GM21367 (cell line): ENCODE measurements around the gene PITPNC1.
"Not testable (repeated sequence)": the region's sequence is repeated elsewhere in the genome, so short reads cannot be mapped to it uniquely, and the experiment has no call there.

ENCODE experiments used
- ATAC-seq: cut with Tn5 transposase; IDR thresholded peaks from one replicate; pipeline ENCODE4 v1.9.1; 2021; ENCODE audit not compliant: unreplicated experiment

Gene PITPNC1

DNA sequence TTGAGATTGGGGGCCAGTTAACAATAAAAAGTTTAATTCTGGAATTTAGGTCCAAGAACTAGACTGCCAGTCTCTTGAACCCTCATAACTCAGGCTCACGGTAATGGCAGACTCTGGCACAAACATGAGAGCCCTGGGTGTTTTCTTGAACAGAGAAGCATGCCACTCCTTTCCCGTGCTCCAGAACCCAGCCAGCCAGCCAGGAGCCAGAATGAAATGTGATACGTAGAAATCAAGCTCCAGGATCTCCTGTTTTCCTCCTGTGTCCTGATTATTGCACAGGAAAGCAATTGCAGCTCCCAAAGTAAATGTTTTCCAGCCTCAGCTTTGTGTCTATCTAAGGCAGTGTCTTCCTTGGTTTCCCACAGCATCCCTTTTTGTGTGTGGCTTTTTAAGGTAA, 294.4 kb downstream of the PITPNC1 start:
- no peak for ATAC-seq

DNA sequence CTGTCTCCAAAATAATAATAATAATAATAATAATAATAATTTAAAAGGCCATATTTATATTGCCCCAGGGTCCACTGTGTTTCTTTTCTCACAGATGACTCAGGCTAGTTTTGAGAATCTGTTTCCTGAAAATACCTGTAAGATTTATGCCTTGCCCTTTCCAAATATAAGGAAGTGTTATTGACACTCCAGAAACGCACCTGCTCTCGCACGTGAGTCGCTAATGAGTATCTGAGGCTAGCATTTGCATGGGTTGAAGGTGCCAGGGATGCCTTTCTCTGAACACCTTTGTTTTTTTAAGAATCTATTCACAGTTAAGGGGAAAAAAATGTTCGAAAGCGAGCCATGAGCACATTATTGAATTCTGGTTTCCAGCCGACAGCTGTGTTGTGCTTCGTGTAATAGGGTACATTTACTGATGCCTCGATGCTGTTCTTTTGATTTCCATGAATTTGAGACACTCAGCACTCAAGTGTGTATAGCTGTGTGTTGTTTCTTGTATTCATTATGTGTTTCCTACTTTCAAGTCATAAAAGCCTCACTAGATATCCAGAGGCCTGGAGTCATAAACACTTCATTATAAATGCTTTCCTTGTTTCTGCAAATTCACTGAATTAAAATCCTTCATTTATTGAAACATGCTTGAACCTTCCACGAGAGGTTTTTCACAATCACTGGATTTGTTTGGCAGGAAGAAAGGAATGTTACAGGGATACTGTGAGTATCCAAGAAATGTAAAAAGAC, 295.7 kb downstream of the PITPNC1 start:
- ATAC-seq: no peak

DNA sequence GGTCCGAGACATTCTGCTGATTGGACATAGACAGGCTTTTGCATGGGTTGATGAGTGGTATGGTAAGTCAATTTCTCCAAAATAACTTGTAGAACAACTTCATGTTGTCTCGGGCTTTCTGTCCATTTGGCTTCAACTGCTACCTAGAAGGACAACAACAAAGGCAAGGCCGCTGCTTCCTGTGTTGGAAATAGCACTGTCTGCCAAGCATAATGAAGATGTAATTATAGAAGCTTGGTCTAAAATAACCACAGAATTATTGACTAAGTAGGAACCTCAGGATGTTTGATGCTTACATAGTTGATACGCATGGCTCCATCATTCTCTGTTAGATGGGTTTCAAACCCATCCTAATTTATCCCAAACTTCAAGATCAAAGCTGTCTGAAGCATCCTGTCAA, 298.4 kb downstream of the PITPNC1 start:
- no peak for ATAC-seq

DNA sequence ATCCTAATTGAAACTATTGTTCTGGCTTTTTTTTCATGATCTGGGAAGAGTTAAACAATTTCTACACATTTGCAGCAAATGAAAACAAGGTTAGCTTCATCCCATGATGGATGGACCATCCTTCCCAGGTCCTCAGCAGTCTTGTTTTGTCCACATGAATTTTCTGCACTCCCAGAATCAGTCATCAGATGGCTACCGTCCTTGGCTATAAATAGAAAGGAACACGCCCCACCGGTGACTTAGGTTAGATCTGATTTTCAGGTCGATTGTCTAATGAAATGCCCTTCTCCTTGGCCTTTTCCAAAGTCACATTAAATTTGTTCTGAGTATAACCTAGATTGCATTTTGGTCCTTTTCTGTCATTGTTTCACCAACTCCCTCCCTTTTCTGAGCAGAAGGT, 299.2 kb downstream of the PITPNC1 start:
- ATAC-seq: no peak

GRCh38 chr17:67678414-67678813, 301.3 kb downstream of the PITPNC1 start:
- ATAC-seq: no peak

- peak; percentile 40 for ATAC-seq
These were observed 302.1 kb downstream of the PITPNC1 start for GRCh38 chr17:67679225-67679624.

DNA sequence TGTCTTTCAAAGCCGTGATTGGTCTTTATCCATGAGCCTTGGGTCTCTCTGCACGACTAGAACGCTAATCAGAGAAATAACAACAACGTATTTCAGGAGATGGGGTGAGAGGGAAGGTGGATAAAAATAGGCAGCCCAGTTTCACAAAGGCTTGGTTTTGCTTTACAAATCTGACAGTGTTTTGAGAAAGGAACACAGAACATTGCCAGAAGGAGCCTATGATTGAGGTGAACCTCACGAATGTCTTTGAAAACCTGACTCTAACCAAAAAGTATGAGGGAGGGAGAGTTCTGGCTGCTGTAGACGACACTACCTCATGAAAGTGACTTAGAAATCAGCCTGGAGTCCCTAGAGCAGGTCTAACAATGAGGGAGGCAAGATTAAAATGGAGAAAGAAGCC, 302.6 kb downstream of the PITPNC1 start:
- peak; percentile 25 for ATAC-seq

DNA sequence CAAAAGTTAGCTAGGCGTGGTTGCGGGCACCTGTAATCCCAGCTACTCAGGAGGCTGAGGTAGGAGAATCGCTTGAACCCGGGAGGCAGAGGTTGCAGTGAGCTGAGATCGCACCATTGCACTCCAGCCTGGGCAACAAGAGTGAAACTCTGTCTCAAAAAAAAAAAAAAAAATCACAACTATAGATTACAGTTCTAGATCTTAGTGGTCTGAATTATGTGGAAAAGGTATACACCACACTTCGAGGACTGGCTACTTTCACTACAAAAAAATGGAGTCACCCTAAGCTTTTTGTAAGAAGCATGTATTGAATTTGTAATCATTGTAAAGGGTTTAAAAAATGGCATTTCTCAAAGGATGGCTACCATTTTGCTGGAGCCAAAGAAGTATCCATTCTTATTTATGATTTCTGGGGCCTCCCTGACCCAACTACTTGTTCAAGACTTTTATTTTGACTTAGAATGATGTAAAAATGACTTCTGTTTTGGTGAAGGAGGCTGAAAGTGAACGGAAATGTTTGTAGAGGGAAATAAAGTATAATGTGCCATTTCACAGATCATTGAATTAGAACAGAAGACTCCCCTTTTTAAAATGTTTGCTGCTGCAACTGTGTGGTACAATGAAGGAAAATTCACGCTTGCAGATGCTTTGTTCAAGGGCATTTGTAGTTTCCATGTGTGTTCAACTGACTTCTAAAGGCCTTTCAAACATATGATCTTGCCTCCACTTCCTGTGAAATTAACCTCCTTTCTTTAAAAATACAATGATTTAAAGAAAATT, 303.6 kb downstream of the PITPNC1 start:
- ATAC-seq: no peak

GRCh38 chr17:67682196-67682595, 305.1 kb downstream of the PITPNC1 start:
- ATAC-seq: no peak

- no peak for ATAC-seq
These were observed 308.3 kb downstream of the PITPNC1 start for GRCh38 chr17:67685351-67685750.

DNA sequence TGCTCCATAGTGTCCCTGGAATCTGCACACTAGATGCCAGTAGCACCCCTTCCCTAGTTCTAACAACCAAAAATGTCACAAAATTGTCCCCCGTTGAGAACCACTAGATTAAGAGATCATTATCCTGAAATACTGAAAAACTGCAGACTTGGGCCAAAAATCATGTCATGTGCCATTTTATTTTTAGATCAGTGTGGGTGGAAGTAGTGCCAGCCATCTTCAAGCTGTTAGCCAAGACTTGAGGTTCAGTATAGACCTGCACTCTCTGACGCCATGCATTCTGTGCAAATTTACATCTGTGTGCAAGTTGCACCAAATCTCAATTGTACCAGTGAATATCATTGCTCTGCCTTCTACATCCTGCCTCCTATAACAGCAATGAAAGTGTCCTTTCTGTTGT, 309.2 kb downstream of the PITPNC1 start:
- ATAC-seq: no peak

GRCh38 chr17:67687511-67687910, 310.4 kb downstream of the PITPNC1 start:
- no peak for ATAC-seq

DNA sequence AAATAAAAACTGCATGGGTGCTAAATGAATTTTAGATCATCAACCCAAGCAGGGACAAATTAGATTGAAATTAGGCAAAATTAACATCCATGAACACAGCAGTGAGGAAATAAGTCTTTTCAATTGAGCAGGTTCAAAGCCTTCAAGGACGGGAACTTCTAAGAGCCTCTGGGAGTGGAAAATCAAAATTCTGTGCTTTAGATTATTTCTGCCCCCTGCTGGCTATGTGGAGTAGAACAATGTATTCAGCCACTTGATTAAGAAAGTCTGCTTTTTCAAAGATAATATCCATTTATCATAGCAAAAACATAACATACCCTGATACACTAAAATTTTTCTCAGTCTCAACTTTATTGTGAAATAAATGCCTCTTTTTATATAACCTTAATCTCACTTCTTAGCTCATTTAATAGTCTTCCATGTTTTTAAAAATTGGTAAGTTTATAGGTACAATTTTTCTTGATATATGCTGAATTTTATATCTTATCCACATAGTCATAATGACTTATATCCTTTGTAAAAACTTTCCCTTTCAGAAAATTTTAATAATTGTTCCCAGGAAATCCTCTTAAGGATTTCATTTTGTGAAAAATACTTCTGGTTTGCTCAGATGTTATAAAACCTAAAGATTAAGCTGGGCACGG, 312.6 kb downstream of the PITPNC1 start:
- ATAC-seq: no peak

DNA sequence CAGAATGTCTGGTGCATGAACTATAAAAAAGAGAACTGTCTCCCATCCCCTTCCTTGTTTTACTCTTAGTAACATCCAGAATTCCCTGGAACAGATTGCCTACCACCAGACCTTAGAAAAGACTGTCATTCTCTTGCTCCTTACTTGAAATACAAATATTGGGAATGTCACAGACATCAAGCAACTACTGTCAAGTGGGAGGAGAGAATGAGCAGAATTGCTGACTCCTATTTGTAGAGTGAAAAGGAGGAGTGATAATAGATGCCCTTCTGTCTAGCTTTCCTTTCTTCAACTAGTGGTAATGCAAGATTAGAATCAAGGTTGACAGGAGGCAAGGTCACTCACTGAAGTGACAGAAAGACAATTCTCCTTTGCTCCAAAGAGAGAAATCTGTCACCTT, 316.7 kb downstream of the PITPNC1 start:
- ATAC-seq: no peak

- ATAC-seq: no peak
These were observed 319.3 kb downstream of the PITPNC1 start for GRCh38 chr17:67696347-67696746.

DNA sequence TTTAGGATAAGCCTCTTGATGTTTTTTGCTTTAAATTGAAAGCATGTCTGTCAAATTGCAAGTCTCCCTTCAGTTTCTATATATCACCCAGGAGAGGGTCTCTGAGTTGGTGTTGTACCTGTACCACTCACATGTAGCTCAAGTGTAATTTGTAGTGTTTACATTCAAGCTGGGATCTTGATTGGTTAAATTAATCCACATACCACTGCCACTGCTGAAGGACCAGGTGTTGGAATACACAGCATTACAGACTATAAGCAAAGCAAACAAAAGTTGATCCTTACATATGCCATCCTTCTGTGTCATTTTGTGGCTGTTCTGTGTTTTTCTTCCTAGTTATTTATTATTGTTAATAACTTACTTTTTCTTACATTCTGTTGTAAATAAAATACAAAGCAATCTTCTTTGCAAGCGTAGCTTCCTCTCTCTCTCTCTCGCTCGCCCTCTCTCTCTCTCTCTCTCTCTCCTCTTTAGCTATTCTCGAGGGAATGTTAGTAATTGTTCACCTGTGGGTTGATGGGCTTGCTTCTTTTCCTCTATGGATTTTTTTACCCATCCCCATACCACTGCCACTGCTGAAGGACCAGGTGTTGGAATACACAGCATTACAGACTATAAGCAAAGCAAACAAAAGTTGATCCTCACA, 319.9 kb downstream of the PITPNC1 start:
- ATAC-seq: no peak

- no peak for ATAC-seq
These were observed 323.1 kb downstream of the PITPNC1 start for GRCh38 chr17:67700037-67700724.

GRCh38 chr17:67700725-67701119, 323.6 kb downstream of the PITPNC1 start:
- ATAC-seq: no peak

- not testable (repeated sequence) for ATAC-seq
These were observed 325.8 kb downstream of the PITPNC1 start for GRCh38 chr17:67702861-67703260.

GRCh38 chr17:67707442-67707841, 330.4 kb downstream of the PITPNC1 start:
- no peak for ATAC-seq

DNA sequence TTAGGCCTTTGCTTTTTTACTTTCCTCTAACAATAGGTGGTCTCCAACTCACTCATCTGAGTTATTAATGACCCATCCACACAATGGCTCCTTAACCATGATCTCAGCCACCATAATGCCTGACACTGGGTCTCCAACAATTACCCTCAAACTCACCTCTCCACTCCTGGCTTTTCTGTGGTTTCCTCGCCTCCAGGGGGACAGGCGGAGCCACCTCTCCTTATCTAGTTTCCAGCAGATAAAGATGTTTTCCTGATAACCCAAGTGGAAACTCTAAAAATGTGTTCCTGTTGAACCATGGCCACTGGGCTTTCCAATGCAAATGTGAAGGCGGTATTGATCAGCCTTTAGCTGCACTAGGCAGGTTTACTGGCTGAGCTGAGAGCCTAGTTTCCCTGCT, 331.3 kb downstream of the PITPNC1 start:
- ATAC-seq: no peak
